ENCODE data around the gene KCNQ5.
"Not testable (repeated sequence)": the region's sequence is repeated elsewhere in the genome, so short reads cannot be mapped to it uniquely, and the experiment has no call there.

The KCNQ5 gene

GRCh38 chr6:73209117-73209516 lies 587.3 kb downstream of the KCNQ5 start:
- no peak for DNase-seq

- DNase-seq = no peak
Measured at GRCh38 chr6:73216859-73217258, 595.0 kb downstream of the KCNQ5 start.

DNA sequence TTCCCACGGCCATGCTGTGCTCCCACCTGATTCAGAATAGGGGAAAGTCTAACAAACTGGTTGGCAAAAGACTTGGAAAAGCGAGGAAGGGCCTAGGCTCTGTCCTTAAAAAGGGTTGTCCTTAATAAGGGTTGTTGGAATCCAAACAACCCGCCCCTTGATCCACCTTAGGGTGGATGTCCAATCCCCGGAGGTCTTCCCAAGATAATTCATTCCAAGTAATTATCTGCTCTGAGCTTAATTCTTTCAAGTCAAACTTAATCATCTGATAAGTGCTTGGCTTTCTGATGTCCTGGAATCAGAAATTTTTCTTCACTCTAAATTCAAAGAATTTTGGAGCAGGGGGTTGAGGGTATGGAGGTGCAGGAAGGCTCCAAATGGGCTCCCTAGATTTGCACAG lies 603.5 kb downstream of the KCNQ5 start, which contains the start of gene KHDC1L:
Gene KHDC1L, minus strand, starts transcription at position 101 of the 400 bp plus-strand sequence. Its CDS starts 88 bp downstream, at position 13.
- DNase-seq = no peak

- no peak for DNase-seq
Measured at GRCh38 chr6:73227606-73228255, 605.9 kb downstream of the KCNQ5 start.

DNA sequence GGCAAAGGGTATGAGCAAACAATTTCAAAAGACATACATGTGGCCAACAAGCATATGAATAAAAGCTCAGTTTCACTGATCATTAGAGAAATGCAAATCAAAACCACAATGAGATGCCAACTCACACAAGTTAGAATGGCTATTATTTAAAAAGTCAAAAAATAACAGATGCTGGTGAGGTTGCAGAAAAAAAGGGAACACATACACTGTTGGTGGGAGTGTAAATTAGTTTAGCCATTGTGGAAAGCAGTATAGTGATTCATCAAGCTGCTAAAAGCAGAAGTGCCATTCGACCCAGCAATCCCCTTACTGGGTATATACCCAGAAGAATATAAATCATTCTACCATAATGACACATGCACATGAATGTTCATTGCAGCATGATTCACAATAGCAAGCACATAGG lies 610.1 kb downstream of the KCNQ5 start:
- no peak for DNase-seq

DNA sequence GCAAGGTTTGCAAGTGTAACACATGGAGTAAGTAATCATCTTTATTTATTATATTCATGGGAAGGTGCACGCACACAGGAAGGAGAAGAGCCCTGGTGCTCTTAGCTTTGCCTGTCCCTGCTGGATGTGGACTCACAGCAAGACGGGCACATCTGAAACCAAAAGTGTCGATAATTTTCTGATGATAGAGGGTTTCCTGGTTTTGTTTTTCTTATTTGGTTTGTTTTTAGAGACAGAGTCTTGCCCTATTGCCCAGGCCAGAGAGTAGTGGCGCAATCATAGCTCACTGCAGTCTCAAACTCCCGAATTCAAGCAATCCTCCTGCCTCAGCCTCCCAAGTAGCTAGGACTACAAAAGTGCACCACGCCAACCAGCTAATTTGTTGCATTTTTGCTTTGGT lies 611.2 kb downstream of the KCNQ5 start:
- no peak for DNase-seq

GRCh38 chr6:73233971-73234370 lies 612.1 kb downstream of the KCNQ5 start:
- DNase-seq = not testable (repeated sequence)

DNA sequence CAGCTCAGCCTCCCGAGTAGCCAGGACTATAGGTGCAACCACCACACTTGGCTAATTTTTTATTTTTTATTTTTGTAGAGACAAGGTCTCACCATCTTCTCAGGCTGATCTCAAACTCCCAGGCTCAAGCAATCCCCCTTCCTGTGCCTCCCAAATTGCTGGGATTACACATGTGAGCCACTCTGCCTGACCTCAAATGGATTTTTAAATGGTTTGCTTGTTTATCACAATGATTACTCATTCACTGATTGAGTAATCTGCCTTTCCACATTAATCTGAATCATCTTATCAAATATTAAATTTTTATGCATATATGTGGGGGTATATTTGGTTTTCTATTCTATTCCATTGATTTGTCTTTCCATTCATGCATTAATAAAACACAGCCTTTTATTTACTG lies 612.9 kb downstream of the KCNQ5 start:
- no peak for DNase-seq

DNA sequence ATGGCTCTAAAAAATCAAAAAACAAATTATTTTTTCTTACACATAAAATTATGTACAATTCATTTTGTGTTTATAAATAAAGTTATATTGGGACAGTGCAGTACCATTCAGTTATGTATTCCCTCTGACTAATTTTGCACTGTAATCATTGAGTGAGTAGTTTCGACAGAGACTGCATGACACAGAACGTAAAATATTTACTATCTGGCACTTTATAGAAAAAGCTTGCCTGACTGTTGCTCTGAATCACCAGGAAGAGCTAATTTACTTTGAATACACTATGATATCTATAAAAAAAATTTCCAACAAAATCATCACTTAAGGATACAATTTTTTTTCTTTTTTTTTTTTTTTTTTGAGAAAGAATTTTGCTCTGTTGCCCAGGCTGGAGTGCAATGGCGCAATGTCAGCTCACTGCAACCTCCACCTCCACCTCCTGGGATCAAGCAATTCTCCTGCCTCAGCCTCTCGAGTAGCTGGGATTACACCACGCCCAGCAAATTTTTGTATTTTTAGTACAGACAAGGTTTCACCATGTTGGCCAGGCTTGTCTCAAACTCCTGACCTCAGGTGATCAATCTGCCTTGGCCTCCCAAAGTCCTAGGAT lies 614.4 kb downstream of the KCNQ5 start:
- DNase-seq = no peak

GRCh38 chr6:73240730-73241129 lies 618.9 kb downstream of the KCNQ5 start:
- no peak for DNase-seq

DNA sequence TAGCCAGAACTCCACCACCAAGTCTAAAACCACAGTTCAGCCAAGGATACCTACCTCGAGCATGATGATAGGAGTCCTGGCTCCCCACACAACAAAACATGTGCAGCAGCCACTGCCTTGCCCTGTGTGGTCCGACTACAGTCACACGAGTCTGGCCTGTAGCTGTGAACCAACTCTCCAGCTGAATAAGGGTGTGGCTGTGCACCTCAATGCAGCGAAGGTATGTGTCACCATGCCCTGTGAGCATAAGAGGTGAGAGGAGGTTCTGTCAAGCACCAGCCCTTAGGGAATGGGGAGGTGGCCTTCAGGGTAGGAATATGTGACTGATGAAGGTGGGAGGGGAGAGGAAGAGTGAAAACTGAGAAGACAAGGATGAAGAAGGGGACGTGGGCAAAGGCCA lies 620.1 kb downstream of the KCNQ5 start:
- DNase-seq = no peak

Measured in CD4-positive, alpha-beta T cell treated with Interleukin-4 for 1 hour (primary cell).